PC-3 (cell line): Measurements from ENCODE around the gene PCDH9.

Experiments used
- EZH2 ChIP-seq: fragments of 300-600 bp; sonication (generic); IDR thresholded peaks from one replicate; pipeline ENCODE4 v1.6.1; 2017; ENCODE audit warnings: antibody characterized with exemption, mild to moderate bottlenecking, low read length; ENCODE audit not compliant: unreplicated experiment
- EZH2phosphoT487 ChIP-seq: fragments of 300-600 bp; sonication (generic); IDR thresholded peaks from 2 replicates; pipeline ENCODE4 v1.6.1; 2018; ENCODE audit warnings: mild to moderate bottlenecking, antibody characterized with exemption, low read length, borderline replicate concordance
- TF ChIP-seq, protein P1 (sequence below): fragments of 300-600 bp; sonication (generic); conservative IDR thresholded peaks from 2 replicates; pipeline ENCODE4 v1.5.1; 2017; ENCODE audit warnings: antibody characterized with exemption, low read depth, mild to moderate bottlenecking, low read length

GRCh38 chr13:66506979-66507378 lies 723.2 kb downstream of the PCDH9 start:
- TF ChIP-seq, protein P1, sequence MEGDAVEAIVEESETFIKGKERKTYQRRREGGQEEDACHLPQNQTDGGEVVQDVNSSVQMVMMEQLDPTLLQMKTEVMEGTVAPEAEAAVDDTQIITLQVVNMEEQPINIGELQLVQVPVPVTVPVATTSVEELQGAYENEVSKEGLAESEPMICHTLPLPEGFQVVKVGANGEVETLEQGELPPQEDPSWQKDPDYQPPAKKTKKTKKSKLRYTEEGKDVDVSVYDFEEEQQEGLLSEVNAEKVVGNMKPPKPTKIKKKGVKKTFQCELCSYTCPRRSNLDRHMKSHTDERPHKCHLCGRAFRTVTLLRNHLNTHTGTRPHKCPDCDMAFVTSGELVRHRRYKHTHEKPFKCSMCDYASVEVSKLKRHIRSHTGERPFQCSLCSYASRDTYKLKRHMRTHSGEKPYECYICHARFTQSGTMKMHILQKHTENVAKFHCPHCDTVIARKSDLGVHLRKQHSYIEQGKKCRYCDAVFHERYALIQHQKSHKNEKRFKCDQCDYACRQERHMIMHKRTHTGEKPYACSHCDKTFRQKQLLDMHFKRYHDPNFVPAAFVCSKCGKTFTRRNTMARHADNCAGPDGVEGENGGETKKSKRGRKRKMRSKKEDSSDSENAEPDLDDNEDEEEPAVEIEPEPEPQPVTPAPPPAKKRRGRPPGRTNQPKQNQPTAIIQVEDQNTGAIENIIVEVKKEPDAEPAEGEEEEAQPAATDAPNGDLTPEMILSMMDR: no peak
- TF ChIP-seq EZH2 (no peak), EZH2phosphoT487 (no peak)
